Effector memory CD8-positive, alpha-beta T cell (primary cell): ENCODE data around the gene LRP8.

Source experiments
- ATAC-seq: fragments of 150-1000 bp; cut with Tn5 transposase; replicated peaks from 2 replicates; pipeline ENCODE4 v1.10.0; 2021; ENCODE audit warnings: mild to moderate bottlenecking, moderate library complexity
- DNase-seq, 3 experiments: peaks; one replicate each; pipeline ENCODE4 v3.0.0; 2021
- H3K27ac Mint-ChIP-seq, 2 donors: one replicate each; pipeline ENCODE4 v1.8.0; 2022; ENCODE audit warnings: mild to moderate bottlenecking in 2 of 2, mixed read lengths in 2 of 2, moderate library complexity in 2 of 2
- H3K27me3 Mint-ChIP-seq, 2 donors: one replicate each; pipeline ENCODE4 v1.8.0; 2022; ENCODE audit warnings: mixed read lengths in 2 of 2
- H3K36me3 Mint-ChIP-seq: one replicate; pipeline ENCODE4 v1.8.0; 2022; ENCODE audit warnings: mild to moderate bottlenecking, moderate library complexity, mixed read lengths; ENCODE audit not compliant: insufficient read depth
- H3K4me1 Mint-ChIP-seq, 2 donors: one replicate each; pipeline ENCODE4 v1.8.0; 2022; ENCODE audit warnings: low read depth in 2 of 2, mixed read lengths in 2 of 2
- H3K4me3 Mint-ChIP-seq, 2 donors: one replicate each; pipeline ENCODE4 v1.8.0; 2022; ENCODE audit warnings: mild to moderate bottlenecking in 2 of 2, mixed read lengths in 2 of 2, moderate library complexity in 2 of 2
- H3K9me3 Mint-ChIP-seq, 2 donors: one replicate each; pipeline ENCODE4 v1.8.0; 2022; ENCODE audit warnings: mixed read lengths in 2 of 2
- total RNA-seq, 9 experiments: gene quantifications; one replicate each; lab custom pipeline; 2026; lab: John Stamatoyannopoulos, UW

Gene LRP8
- 30.4 to 177 (median 137) reads per million in 9 experiments for total RNA-seq

DNA sequence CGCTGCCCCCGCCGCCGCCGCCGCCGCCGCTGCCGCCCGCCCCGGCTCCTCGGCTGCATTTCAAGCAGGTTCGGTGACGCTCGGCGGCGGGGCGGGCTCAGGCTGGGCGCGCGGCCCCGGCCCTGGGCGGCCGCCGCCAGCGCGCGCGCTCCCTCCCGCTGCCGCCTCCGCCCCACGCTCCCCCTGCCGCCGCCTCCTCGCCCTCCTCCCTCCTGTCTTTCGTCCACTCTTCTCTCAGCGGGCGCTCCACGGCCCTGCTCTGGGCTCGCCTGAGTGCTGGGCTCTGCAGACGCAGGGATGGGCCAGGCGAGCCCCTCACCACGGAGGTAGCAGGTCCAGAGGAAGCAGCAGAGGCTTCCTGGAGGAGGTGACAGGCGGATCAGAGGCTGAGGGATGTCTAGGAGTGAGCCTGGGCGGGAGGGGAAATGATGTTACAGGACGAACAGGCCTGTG lies at the start of gene LRP8:
Gene LRP8 (minus strand): TSS at position 62 of the 453 bp plus-strand sequence. CDS start 158 bp downstream, outside the sequence.
- no peaks in the 10 kb centered on the region for H3K9me3 Mint-ChIP-seq
- peak within 1 kb of the TSS; percentile 93 to 96 for H3K4me3 Mint-ChIP-seq
- H3K36me3 Mint-ChIP-seq, result peaks cover 13% of the 10 kb centered on the region
- H3K4me1 Mint-ChIP-seq, result peaks cover 16 to 22% of the 10 kb centered on the region in 2 donors
- H3K27ac Mint-ChIP-seq, result peak within 1 kb of the TSS in 1 of 2 donors; percentile 90
- peak; percentile 53 for ATAC-seq
- DNase-seq, result peak; percentile 72 to 73 (median 73)
- no peaks in the 10 kb centered on the region for H3K27me3 Mint-ChIP-seq

- Mint-ChIP-seq H3K27ac (no peak overlapping the region), H3K36me3 (no peaks in the 10 kb centered on the region), H3K9me3 (no peaks in the 10 kb centered on the region), H3K4me3 (no peak overlapping the region), H3K4me1 (no peaks in the 10 kb centered on the region), H3K27me3 (peaks cover 12 to 49% of the 10 kb centered on the region in 2 donors)
- no peak for ATAC-seq
- DNase-seq, result no peak
Measured at GRCh38 chr1:53377438-53377841, 49.6 kb upstream of the LRP8 start.

DNA sequence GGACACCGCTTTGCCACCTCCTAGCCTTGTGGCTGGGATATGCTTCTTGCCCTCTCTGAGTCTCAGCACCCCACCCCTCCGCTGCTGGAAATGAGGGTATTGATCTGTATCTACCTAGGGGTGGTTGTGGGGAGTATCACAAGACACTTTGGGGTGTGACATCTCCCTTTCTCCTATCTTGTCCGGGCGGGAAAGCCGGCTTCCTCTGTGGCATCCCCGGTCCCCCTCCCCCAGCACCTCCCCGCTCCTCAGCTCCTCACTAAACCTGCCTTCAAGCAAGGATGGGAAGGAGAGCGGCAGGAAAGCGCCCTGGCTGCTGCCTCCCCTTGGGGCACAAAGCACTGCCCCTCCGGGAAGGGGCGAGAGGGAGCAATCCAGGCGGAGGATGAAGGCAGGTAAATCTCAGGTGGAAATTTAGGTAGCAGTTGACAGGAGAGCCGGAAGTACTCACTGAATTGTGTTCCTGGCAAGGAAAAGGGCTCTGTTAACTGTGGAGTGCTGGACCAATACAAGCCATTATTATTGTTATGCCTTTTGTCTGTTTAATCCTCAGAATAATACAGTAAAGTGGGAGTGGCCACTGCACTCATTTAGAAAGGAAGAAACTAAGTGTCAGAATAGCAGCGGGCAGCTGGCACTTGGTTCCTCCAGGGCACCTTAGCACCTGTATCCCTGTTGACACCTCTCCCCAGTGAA lies 49.0 kb upstream of the LRP8 start:
- DNase-seq (no peak), ATAC-seq (no peak)
- Mint-ChIP-seq H3K36me3 (no peaks in the 10 kb centered on the region), H3K9me3 (no peaks in the 10 kb centered on the region), H3K27me3 (peaks cover 12 to 45% of the 10 kb centered on the region in 2 donors), H3K4me1 (no peaks in the 10 kb centered on the region), H3K27ac (no peak overlapping the region), H3K4me3 (no peak overlapping the region)

- DNase-seq (no peak), ATAC-seq (no peak)
- Mint-ChIP-seq H3K4me3 (no peak overlapping the region), H3K27me3 (peaks cover 12 to 36% of the 10 kb centered on the region in 2 donors), H3K36me3 (no peaks in the 10 kb centered on the region), H3K9me3 (no peaks in the 10 kb centered on the region), H3K4me1 (no peaks in the 10 kb centered on the region), H3K27ac (no peak overlapping the region)
Measured at GRCh38 chr1:53376041-53376461, 48.2 kb upstream of the LRP8 start.

GRCh38 chr1:53375440-53375839 lies 47.6 kb upstream of the LRP8 start:
- no peaks in the 10 kb centered on the region for H3K9me3 Mint-ChIP-seq
- no peak overlapping the region for H3K27ac Mint-ChIP-seq
- H3K4me3 Mint-ChIP-seq, result no peak overlapping the region
- no peaks in the 10 kb centered on the region for H3K4me1 Mint-ChIP-seq
- ATAC-seq, result no peak
- DNase-seq, result no peak
- peaks cover 12 to 30% of the 10 kb centered on the region in 2 donors for H3K27me3 Mint-ChIP-seq
- H3K36me3 Mint-ChIP-seq, result no peaks in the 10 kb centered on the region

- H3K27ac Mint-ChIP-seq, result no peak overlapping the region
- no peak overlapping the region for H3K4me3 Mint-ChIP-seq
- no peak for DNase-seq
- peaks cover 6 to 21% of the 10 kb centered on the region in 2 donors for H3K27me3 Mint-ChIP-seq
- no peaks in the 10 kb centered on the region for H3K9me3 Mint-ChIP-seq
- H3K36me3 Mint-ChIP-seq, result no peaks in the 10 kb centered on the region
- peaks cover under 1 to 4% of the 10 kb centered on the region in 2 donors for H3K4me1 Mint-ChIP-seq
- ATAC-seq, result no peak
Measured at GRCh38 chr1:53373246-53373645, 45.4 kb upstream of the LRP8 start.

- Mint-ChIP-seq H3K36me3 (no peaks in the 10 kb centered on the region), H3K27me3 (peaks cover 6 to 21% of the 10 kb centered on the region in 2 donors), H3K9me3 (no peaks in the 10 kb centered on the region), H3K4me3 (no peak overlapping the region), H3K4me1 (peaks cover 8 to 12% of the 10 kb centered on the region in 2 donors), H3K27ac (peak overlapping the region in 1 of 2 donors; percentile 18)
- ATAC-seq (no peak), DNase-seq (no peak)
Measured at GRCh38 chr1:53372501-53372951, 44.7 kb upstream of the LRP8 start.

DNA sequence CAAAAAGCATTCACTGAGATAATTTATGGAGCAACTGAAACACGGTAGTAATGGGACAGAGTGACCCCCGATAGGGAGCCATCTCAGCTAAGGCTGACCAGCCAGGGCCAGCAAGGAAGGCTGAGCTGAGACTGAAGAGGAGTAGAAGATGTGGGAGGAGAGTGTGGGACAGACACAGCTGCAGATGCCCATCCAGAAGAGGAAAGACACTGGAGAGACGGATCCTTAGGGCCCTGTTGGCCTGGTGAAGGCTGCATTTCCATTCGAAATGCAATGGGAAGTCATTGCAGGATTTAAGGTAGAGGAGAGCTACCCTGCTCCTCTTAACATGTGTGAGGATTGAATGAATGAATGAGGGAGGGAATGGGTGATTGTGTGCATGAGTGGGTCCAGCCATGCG lies 44.0 kb upstream of the LRP8 start:
- Mint-ChIP-seq H3K27me3 (peaks cover 6 to 16% of the 10 kb centered on the region in 2 donors), H3K9me3 (no peaks in the 10 kb centered on the region), H3K4me3 (no peak overlapping the region), H3K4me1 (peaks cover 9 to 14% of the 10 kb centered on the region in 2 donors), H3K36me3 (no peaks in the 10 kb centered on the region), H3K27ac (peak overlapping the region in 1 of 2 donors; percentile 18)
- DNase-seq, result no peak
- no peak for ATAC-seq

GRCh38 chr1:53371121-53371666 lies 43.3 kb upstream of the LRP8 start:
- H3K27ac Mint-ChIP-seq, result no peak overlapping the region
- DNase-seq, result no peak
- no peak overlapping the region for H3K4me3 Mint-ChIP-seq
- H3K4me1 Mint-ChIP-seq, result peaks cover 9 to 14% of the 10 kb centered on the region in 2 donors
- H3K9me3 Mint-ChIP-seq, result no peaks in the 10 kb centered on the region
- peaks cover 6 to 10% of the 10 kb centered on the region in 2 donors for H3K27me3 Mint-ChIP-seq
- H3K36me3 Mint-ChIP-seq, result no peaks in the 10 kb centered on the region
- ATAC-seq, result no peak

DNA sequence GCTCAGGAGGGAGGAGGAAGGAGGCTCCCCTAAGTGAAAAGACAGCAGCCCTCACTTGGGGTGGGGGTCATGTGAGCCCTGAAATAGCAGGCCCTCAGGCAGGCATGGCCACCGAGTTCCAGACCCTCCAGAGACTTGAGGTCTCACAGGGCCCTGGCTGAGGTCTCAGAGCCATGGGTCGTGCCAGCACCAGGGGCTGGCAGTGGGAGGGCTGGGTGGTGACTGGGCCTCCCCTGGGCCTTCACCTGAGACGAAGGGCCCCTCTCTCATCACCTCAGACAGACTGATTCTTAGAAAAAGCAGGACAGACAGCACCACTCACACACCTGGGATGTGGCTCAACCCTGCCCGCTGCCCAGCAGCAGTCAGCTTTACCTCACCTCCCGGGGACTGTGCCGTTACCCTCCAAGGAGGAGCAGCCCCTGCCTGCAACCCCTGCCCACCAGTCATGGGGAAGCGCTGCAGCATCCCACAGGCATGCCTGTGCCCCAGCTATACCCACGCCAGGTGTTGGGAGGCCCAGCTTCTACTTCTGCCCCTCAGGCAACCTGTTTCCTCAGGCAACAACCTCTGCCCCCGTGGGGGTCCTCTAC lies 42.6 kb upstream of the LRP8 start:
- no peaks in the 10 kb centered on the region for H3K9me3 Mint-ChIP-seq
- H3K36me3 Mint-ChIP-seq, result no peaks in the 10 kb centered on the region
- no peak overlapping the region for H3K4me3 Mint-ChIP-seq
- ATAC-seq (no peak), DNase-seq (no peak)
- H3K27ac Mint-ChIP-seq, result no peak overlapping the region
- peaks cover 9 to 14% of the 10 kb centered on the region in 2 donors for H3K4me1 Mint-ChIP-seq
- H3K27me3 Mint-ChIP-seq, result peaks cover 6 to 8% of the 10 kb centered on the region in 2 donors

GRCh38 chr1:53369761-53370160 lies 41.9 kb upstream of the LRP8 start:
- Mint-ChIP-seq H3K4me1 (peaks cover 9 to 14% of the 10 kb centered on the region in 2 donors), H3K27ac (no peak overlapping the region), H3K36me3 (no peaks in the 10 kb centered on the region), H3K9me3 (no peaks in the 10 kb centered on the region), H3K27me3 (peaks cover 0 to under 1% of the 10 kb centered on the region in 2 donors), H3K4me3 (no peak overlapping the region)
- DNase-seq (no peak), ATAC-seq (no peak)

- no peak overlapping the region for H3K4me3 Mint-ChIP-seq
- H3K36me3 Mint-ChIP-seq, result no peaks in the 10 kb centered on the region
- no peak for DNase-seq
- H3K4me1 Mint-ChIP-seq, result peaks cover 9 to 14% of the 10 kb centered on the region in 2 donors
- H3K27me3 Mint-ChIP-seq, result peaks cover 0 to 4% of the 10 kb centered on the region in 2 donors
- ATAC-seq, result no peak
- peak overlapping the region; percentile 94 to 96 for H3K27ac Mint-ChIP-seq
- H3K9me3 Mint-ChIP-seq, result no peaks in the 10 kb centered on the region
Measured at GRCh38 chr1:53369034-53369750, 41.3 kb upstream of the LRP8 start.
